Glutamatergic neuron (in vitro differentiated cells): ENCODE results near the gene RREB1. TPM values are rescaled to one million over a fixed set of nuclear protein-coding genes. Genes with fewer than 3 reads are reported as not detected.

Experiments used
- DNase-seq: peaks from one replicate; pipeline ENCODE4 v3.0.0; 2022
- H3K27ac Mint-ChIP-seq: one replicate; pipeline ENCODE4 v1.8.0; 2020; ENCODE audit warnings: mild to moderate bottlenecking, mixed read lengths, inconsistent platforms; ENCODE audit not compliant: unreplicated experiment
- H3K27me3 Mint-ChIP-seq: one replicate; pipeline ENCODE4 v1.8.0; 2020; ENCODE audit warnings: mild to moderate bottlenecking, moderate library complexity, mixed read lengths, inconsistent platforms; ENCODE audit not compliant: unreplicated experiment
- H3K36me3 Mint-ChIP-seq: one replicate; pipeline ENCODE4 v1.8.0; 2020; ENCODE audit warnings: mild to moderate bottlenecking, mixed read lengths, inconsistent platforms; ENCODE audit not compliant: unreplicated experiment
- H3K4me1 Mint-ChIP-seq: one replicate; pipeline ENCODE4 v1.8.0; 2020; ENCODE audit warnings: mild to moderate bottlenecking, low read depth, mixed read lengths, inconsistent platforms; ENCODE audit not compliant: unreplicated experiment
- H3K4me3 Mint-ChIP-seq: one replicate; pipeline ENCODE4 v1.8.0; 2020; ENCODE audit warnings: mild to moderate bottlenecking, mixed read lengths, inconsistent platforms; ENCODE audit not compliant: unreplicated experiment
- H3K9me3 Mint-ChIP-seq: one replicate; pipeline ENCODE4 v1.8.0; 2020; ENCODE audit warnings: mild to moderate bottlenecking, moderate library complexity, mixed read lengths, inconsistent platforms; ENCODE audit not compliant: unreplicated experiment
- total RNA-seq: library from RNA; stranded (reverse); fragmentation: NEBNext Ultra II Directional; extraction: Animal tissue kit (Norgen Biotek cat#: 25700); gene quantifications from one replicate; pipeline ENCODE4 v1.2.1, GENCODE V29; 2021; ENCODE audit not compliant: unreplicated experiment
- TF ChIP-seq, protein P1 (sequence below): fragments of 200-600 bp; sonication (generic); IDR thresholded peaks from one replicate; pipeline ENCODE4 v1.5.0; 2021; ENCODE audit not compliant: partially characterized antibody, unreplicated experiment

The RREB1 gene
- total RNA-seq, 1 donor from 2014 or later, result 3.4 TPM

DNA sequence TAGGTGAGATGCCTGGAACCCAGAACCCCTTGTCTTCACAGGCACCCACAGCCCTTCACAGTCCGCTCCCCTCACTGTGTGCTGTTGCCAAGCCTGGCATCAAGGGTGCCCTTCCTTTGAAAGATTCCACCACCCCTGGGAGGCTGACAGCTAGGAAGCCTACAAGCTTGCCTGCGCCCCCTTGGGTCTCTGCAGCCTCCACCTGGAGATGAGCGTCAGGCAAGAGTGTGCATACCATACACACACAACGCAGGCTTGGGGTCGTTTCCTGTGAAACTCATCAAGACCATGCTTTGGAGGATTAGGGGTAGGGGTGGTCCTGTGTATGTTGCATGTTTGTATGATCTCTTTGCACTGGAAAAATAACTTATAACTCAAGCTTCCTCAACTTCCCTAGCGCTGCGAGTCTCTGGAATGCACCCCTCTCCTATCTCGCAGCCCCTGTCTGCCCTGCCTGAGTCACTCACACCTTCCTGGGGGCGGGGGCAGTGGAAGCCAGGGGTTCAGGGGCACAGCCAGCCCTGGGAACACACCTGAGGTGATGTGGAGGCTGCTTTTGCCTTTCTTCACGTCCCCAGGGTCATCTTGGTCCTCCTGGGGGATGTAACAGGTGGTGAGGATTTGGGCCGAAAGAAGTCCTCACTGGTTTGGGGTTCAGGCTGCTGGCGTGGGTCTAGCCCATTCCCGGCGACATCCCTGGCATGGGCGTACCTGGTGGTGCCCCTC, 138.1 kb downstream of the RREB1 start:
- DNase-seq, result no peak
- H3K4me1 Mint-ChIP-seq, result peaks cover 14% of the 10 kb centered on the region
- no peaks in the 10 kb centered on the region for H3K36me3 Mint-ChIP-seq
- H3K9me3 Mint-ChIP-seq, result peaks cover 3% of the 10 kb centered on the region
- no peaks in the 10 kb centered on the region for H3K27me3 Mint-ChIP-seq
- TF ChIP-seq, protein P1, sequence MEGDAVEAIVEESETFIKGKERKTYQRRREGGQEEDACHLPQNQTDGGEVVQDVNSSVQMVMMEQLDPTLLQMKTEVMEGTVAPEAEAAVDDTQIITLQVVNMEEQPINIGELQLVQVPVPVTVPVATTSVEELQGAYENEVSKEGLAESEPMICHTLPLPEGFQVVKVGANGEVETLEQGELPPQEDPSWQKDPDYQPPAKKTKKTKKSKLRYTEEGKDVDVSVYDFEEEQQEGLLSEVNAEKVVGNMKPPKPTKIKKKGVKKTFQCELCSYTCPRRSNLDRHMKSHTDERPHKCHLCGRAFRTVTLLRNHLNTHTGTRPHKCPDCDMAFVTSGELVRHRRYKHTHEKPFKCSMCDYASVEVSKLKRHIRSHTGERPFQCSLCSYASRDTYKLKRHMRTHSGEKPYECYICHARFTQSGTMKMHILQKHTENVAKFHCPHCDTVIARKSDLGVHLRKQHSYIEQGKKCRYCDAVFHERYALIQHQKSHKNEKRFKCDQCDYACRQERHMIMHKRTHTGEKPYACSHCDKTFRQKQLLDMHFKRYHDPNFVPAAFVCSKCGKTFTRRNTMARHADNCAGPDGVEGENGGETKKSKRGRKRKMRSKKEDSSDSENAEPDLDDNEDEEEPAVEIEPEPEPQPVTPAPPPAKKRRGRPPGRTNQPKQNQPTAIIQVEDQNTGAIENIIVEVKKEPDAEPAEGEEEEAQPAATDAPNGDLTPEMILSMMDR, result no peak
- no peak overlapping the region for H3K27ac Mint-ChIP-seq
- no peak overlapping the region for H3K4me3 Mint-ChIP-seq

DNA sequence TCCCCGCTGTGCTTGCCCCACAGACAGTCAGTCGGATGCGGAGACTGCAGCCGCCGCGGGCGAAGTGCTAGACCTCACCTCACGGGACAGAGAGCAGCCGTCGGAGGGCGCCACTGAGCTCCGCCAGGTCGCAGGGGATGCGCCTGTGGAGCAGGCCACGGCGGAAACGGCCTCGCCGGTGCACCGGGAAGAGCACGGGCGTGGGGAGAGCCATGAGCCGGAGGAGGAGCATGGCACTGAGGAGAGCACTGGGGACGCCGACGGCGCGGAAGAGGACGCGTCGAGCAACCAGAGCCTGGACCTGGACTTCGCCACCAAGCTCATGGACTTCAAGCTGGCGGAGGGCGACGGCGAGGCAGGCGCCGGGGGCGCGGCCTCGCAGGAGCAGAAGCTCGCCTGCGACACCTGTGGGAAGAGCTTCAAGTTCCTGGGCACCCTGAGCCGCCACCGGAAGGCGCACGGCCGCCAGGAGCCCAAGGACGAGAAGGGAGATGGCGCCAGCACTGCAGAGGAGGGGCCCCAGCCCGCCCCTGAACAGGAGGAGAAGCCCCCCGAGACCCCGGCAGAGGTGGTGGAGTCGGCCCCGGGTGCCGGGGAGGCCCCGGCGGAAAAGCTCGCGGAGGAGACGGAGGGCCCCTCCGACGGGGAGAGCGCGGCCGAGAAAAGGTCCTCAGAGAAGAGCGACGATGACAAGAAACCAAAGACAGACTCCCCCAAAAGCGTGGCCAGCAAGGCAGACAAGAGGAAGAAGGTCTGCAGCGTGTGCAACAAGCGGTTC, 138.8 kb downstream of the RREB1 start:
- no peak for DNase-seq
- no peak overlapping the region for H3K27ac Mint-ChIP-seq
- TF ChIP-seq, protein P1, result no peak
- peaks cover 3% of the 10 kb centered on the region for H3K9me3 Mint-ChIP-seq
- no peaks in the 10 kb centered on the region for H3K36me3 Mint-ChIP-seq
- peaks cover 13% of the 10 kb centered on the region for H3K4me1 Mint-ChIP-seq
- no peaks in the 10 kb centered on the region for H3K27me3 Mint-ChIP-seq
- H3K4me3 Mint-ChIP-seq, result no peak overlapping the region

DNA sequence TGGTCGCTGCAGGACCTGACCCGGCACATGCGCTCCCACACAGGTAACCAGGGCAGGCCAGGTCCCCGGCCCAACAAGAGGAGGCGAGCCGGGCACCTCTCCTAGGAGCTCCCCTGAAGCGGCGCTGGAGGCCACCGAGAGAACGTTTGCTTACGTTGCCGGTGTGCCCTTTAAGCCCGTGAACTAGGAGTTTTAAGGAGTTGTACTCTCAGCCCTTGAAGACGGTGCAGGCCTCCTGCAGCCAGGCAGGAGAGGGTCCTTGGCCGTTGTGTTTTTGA, 139.4 kb downstream of the RREB1 start:
- Mint-ChIP-seq H3K36me3 (no peaks in the 10 kb centered on the region), H3K4me1 (peaks cover 10% of the 10 kb centered on the region), H3K27ac (no peak overlapping the region), H3K27me3 (no peaks in the 10 kb centered on the region), H3K4me3 (no peak overlapping the region), H3K9me3 (peaks cover 3% of the 10 kb centered on the region)
- TF ChIP-seq, protein P1, result no peak
- DNase-seq, result no peak

DNA sequence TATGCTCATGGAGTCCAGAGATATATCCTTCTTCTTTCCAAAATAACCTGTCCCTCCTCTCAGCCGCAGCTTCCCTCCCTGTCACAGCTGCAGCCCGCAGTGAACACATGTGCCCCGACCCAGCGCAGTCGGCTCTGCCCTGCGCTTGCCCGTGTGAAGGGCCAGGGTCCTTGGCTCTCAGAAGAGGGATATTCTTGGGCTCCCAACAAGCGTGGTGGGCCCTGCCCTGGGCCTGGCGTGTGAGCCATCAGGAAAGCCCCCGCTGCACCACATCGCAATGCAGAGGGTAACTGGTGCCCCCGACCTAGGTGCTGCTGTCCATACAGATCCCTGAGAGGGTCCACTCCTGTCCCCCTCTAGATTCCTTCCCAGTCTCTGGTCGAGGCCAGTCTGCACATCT, 140.1 kb downstream of the RREB1 start:
- H3K36me3 Mint-ChIP-seq, result no peaks in the 10 kb centered on the region
- H3K9me3 Mint-ChIP-seq, result peaks cover 3% of the 10 kb centered on the region
- H3K4me3 Mint-ChIP-seq, result no peak overlapping the region
- DNase-seq, result no peak
- H3K4me1 Mint-ChIP-seq, result peaks cover 8% of the 10 kb centered on the region
- H3K27me3 Mint-ChIP-seq, result no peaks in the 10 kb centered on the region
- H3K27ac Mint-ChIP-seq, result no peak overlapping the region
- TF ChIP-seq, protein P1, result no peak

DNA sequence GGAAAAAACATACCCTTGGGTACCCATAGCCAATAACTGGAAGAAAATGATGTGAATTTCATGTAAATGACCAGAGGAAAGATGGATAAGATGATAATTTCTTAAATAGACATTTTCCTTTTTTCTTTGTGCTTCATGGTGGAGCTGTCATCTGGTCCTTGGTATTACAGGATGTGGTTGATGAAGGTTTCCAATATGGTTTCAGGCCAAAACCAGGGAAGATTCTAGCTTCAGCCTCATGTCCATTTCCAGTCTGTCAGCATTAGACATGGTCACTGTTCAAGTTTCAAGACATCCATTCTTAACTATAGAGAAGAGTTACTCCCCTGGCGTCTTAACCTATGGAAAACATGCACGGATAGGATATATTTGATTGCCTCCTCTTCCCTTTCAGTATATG, 141.6 kb downstream of the RREB1 start:
- H3K4me3 Mint-ChIP-seq, result no peak overlapping the region
- no peak for DNase-seq
- no peaks in the 10 kb centered on the region for H3K36me3 Mint-ChIP-seq
- no peak overlapping the region for H3K27ac Mint-ChIP-seq
- TF ChIP-seq, protein P1, result no peak
- peaks cover 3% of the 10 kb centered on the region for H3K9me3 Mint-ChIP-seq
- peaks cover 2% of the 10 kb centered on the region for H3K4me1 Mint-ChIP-seq
- H3K27me3 Mint-ChIP-seq, result peaks cover 2% of the 10 kb centered on the region
